Measurements from ENCODE around the gene FMNL2.

GRCh38 chr2:152443771-152444170, 108.8 kb downstream of the FMNL2 start:
- TF ChIP-seq CTCF (IDR thresholded peaks at IDR 0.05) (no peak), POLR2A (IDR thresholded peaks at IDR 0.05; ENCODE audit: low read depth) (no peak)

All from esophagus muscularis mucosa (tissue), 3 donors.